ENCODE data around the gene TRIM67.

DNA sequence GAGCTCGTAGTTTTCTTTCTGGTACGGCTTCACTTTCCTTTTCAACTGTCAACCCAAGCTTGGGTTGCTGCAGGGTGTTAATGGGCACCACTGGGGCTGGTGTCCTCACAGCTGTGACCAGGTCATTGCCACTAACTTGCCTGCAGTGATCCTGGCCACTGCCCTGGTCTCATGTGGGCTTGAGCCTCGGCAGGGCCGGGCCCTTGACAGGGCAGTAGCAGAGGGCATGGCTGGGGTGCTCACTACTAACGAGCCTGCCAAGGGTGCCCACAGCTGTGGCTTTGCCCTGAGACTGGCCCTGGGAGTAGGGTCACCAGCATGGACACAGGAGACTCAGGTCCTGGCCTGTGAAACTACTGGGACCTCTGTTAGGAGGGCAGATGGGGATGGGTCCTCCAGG, 47.7 kb downstream of the TRIM67 start:
- no peak for TF ChIP-seq POLR2A (IDR thresholded peaks at IDR 0.05)
- TF ChIP-seq, protein P1, sequence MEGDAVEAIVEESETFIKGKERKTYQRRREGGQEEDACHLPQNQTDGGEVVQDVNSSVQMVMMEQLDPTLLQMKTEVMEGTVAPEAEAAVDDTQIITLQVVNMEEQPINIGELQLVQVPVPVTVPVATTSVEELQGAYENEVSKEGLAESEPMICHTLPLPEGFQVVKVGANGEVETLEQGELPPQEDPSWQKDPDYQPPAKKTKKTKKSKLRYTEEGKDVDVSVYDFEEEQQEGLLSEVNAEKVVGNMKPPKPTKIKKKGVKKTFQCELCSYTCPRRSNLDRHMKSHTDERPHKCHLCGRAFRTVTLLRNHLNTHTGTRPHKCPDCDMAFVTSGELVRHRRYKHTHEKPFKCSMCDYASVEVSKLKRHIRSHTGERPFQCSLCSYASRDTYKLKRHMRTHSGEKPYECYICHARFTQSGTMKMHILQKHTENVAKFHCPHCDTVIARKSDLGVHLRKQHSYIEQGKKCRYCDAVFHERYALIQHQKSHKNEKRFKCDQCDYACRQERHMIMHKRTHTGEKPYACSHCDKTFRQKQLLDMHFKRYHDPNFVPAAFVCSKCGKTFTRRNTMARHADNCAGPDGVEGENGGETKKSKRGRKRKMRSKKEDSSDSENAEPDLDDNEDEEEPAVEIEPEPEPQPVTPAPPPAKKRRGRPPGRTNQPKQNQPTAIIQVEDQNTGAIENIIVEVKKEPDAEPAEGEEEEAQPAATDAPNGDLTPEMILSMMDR (IDR thresholded peaks at IDR 0.05) = no peak

All from uterus (tissue), 2 donors.